ENCODE data around the gene RALGPS1.
A peak's percentile ranks its signal among the peaks of the same experiment; 100 is the strongest.

RALGPS1 gene

DNA sequence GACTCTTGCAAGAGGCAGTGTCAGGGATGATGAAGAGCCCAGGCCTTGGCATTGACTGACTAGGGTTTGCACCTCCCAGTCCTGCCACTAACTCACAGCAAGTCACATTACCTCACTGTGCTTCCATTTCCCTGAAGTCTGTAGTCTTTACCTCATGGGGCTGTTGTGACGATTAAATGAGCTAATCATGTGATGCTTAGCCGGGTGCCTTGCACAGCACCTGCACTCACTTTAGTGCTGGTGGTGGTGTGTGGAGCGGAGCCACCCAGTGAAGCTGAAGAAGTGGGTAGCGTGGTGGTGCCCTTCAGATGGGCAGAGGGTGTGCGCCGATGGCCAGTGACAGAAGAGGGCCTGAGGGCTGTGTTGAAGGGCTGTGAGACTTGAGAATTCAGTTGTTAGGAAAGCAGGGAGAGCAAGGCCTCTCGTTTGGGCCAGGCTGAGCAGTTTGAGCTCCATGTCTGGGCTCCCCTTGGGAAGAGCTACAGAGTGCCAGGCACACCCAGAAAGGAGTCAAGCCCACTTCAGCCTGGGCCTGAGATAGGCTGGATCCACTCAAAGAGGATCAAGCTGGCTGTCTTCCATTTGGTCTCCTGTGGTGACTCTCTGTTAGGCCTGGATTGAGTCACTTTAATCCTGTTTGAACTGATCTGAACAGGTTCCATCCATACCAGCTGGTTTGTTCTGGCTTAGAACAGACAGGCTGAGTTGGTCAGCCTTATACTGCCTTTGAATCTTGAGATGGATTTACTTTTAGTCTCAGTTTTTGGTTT, 42.5 kb downstream of the RALGPS1 start:
- DNase-seq: peak; percentile 73

- peak; percentile 69 for DNase-seq
Observed at GRCh38 chr9:126957687-126958053, 43.1 kb downstream of the RALGPS1 start.

DNA sequence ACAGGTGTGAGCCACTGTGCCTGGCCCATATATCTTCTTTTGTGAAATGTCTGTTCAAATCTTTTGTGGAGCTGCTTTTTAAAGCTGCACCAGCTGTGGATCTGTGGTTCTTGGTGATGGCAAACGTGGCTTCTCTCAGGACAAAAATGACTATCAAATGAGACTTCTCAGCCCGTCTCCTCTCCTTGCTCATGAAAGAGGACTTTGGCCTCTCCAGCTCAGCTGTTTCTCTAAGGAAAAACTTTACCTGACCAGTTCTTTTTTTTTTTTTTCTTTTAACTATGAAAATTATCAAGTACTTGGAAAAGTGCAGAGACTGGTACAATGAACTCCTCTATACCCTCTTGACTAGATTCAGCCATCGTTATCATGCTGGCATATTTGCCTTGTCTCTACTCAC, 44.8 kb downstream of the RALGPS1 start:
- no peak for DNase-seq

- DNase-seq: no peak
Observed at GRCh38 chr9:126959917-126960316, 45.3 kb downstream of the RALGPS1 start.

DNA sequence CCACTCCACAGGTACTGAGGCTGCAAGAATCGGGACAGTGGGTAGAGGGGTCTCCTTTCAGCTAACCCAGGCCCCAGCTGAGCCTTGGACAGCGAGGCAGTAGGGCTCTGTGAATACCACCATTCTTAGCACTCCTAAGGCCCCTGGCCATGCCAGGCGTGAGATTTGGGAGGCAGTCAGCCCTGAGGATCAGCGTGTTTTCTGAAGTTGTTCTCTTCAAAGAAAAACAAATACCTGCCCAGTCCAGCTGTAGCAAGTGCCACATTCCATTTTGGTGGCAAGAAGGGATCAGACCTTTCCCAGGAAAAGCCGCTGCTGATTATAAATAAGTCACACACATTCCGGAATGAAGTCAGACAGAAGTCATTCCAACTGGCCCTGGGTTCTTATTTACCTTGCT, 47.8 kb downstream of the RALGPS1 start:
- no peak for DNase-seq

GRCh38 chr9:126965077-126965476, 50.5 kb downstream of the RALGPS1 start:
- no peak for DNase-seq

DNA sequence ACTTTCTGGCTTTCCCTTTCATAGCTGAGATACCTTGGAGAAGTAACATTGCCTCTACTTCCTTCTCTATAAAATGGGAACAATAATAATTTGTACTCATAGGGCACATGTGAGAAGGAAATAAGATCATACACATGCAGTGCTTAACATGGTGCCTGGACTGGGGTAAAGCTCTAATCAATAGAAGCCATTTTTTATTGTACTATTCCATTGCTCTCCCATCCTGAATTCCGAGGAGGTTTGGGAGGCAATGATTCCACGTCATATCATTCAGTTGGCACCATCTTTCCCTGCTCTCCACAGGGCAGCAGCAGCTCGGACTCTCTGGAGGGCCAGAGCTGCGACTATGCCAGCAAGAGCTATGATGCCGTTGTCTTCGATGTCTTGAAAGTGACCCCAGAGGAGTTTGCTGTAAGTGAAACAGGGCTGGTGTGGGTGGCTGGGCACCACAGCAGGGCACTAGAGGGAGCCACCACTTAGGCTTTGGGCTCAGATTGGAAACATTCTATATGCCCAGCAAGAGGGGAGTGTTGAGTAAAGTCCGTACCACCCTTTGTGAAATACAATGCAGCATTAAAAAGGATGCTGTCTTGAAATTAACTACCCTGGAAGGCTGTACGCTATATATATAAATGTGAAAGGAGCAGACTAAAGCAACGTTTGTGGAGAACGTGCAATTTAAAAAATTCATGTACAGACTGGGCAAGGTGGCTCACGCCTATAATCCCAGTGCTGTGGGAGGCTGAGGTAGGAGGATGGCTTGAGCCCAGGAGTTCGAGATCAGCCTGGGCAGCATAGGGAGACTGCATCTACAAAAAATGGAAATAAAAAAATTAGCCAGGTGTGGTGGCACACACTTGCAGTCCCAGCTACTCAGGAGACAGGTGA, 51.2 kb downstream of the RALGPS1 start:
- peak; percentile 45 for DNase-seq

DNA sequence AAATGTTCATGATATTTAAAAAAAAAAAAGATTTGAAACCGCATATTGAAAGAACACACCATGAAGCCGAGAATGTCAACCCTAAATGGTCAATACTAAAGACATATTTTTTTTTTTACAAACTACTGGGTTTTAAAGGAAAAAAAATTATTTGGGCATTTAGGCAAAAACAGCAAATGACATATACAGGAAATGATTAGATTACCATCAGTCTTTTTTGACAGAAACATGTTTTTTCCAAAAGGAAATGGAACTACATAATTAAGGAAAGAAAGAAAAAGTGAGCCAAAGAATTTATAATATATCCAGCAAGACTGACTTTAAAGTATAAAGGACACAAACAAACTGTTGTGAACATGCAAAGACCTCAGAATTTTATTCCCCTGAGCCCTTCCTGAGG, 56.7 kb downstream of the RALGPS1 start:
- no peak for DNase-seq

DNA sequence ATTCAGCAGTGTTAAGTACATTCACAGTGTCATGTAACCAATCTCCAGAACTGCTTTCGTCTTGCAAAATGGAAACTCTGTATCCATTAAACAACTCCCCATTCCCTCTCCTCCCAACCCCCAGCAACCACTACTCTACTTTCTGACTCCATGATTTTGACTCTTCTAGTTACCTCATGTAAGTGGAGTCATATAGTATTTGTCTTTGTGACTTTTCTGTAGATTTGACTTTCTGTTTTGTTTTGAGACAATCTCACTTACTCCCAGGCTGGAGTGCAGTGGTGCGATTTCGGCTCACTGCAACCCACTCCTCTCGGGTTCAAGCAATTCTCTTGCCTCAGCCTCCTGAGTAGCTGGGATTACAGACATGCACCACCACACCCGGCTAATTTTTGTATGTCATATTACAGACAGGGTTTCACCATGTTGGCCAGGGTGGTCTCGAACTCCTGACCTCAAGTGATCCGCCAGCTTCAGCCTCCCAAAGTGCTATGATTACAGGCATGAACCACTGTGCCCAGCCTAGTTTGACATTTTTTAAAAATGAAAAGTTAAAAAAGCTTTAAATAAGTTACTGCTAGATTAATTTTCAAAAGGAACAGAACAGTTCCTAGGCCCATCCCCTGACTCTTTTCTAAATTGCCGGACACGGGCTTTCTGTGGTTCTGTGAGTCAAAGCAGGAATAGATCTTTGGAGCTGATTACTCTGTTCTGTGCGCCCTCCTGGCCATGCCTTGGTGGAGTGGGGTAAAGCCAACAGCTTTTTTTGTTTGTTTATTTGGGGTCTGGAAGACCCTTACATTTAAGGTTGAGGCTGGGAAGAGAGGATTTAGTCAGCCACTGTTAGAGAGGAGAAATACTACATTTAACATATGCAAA, 59.3 kb downstream of the RALGPS1 start:
- no peak for DNase-seq

- DNase-seq: no peak
Observed at GRCh38 chr9:126974594-126974993, 60.0 kb downstream of the RALGPS1 start.

DNA sequence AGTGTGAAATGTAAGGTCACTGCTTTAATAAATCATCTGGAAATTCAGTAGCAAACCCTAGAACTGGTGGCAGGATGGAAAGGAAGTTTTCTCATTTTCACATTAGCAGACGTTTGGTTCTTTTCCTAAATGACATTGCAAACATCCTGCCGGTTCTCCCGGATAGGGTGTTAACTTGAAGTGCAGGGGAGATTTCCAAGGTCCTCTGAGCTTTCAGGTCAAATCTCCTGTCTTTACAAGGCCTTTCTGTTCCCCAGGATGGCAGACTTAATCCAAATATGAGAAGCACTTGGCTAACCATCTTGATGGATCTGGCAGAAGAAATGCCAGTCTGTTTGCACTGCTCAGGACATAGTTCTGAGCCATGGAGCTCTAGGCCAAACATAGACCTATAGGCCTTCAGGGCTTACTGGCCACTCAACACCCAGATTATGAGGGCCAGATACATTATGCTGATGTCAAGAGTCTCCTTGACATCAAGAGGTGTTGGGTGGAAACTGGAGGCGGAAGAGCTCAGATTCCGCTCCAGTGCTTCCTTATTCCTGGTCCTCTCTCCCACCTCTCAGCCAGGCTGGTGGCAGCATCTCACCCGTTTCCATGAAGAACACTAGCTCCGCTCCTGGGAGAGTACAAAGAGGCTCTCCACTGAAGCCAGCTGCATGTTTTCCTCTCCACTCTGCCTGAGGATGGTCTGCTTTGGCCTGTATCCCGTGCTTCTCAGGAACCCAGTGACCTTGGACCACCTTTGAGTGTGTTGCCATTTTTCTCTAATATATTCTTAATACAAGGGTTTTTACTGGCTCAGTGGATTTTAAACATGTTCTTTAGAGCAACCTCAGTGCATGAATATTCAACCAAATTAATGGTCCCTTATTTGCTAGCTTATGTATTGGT, 61.0 kb downstream of the RALGPS1 start:
- DNase-seq: no peak

DNA sequence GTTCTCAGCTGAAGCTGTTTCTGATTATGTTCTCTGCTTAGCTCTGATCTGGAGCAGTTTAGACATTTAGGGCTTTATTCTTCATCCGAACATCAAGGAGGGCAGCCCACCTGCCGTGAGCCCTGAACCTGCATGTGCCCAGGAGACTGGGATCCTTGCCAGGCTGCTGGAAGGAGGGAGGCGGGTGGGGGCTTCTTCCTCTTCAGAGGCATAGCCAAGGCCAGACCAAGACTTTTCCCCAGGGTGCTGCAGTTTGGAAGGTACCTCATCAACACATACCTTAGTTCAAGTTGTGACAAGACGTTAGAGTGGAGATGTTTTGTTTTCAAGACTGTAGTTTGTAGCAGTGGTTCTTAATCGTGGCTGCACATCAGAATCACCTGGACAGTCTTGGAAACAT, 64.9 kb downstream of the RALGPS1 start:
- DNase-seq: no peak

DNA sequence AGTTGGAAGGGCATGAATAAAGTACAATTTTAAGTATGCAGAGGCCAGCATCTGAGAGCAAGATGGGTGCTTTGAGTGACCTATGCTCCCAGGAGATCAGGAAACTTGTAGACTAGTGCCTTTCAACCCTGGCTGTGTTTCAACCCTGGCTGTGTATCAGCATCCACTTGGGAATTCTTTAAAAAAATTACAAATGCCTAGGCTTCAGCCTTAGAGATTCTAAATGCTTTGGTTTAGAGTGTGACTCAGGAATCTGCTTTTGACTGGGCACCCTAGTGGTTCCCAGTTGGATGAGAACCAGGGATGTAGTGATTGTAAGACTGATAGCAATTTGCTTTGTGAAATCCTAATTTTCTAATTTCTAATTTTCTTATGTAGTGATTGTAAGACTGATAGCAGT, 65.6 kb downstream of the RALGPS1 start:
- no peak for DNase-seq

GRCh38 chr9:126981218-126981617, 66.6 kb downstream of the RALGPS1 start:
- no peak for DNase-seq

DNA sequence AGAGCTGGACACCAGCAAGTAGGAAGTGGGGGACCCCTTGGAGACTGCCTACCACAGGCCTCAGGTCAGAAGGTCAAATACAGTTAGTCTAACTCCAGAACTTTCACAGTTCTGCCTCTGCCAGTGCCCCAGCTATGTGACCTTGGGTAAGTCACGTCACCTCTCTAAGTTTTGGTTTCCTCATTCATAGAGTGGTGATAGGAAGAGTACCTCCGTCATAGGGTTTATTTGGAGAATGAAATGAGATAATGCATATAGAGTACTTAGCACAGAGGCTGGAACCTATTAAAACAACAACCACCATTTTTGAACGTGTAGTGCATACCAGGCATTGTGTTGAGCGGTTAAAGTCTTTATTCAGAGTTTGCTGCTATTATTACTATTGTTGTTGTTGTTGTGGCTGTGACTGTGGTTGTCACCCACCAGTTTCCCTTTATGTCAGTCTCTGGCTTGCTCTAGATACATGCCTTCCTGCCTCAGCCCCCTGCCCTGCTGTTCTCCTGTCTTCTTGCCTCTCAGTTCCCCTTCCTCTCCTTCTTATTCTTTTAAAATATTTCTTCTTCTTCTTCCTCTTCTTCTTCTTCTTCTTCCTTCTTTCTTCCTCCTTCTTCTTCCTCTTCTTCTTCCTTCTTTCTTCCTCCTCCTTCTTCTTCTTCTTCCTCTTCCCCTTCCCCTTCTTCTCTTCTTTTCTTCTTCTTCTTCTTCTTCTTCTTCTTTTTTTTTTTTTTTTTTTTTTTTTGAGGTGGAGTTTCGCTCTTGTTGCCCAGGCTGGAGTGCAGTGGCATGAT, 67.8 kb downstream of the RALGPS1 start:
- no peak for DNase-seq

- no peak for DNase-seq
Observed at GRCh38 chr9:126983767-126984166, 69.2 kb downstream of the RALGPS1 start.

- DNase-seq: no peak
Observed at GRCh38 chr9:126984969-126985368, 70.4 kb downstream of the RALGPS1 start.

DNA sequence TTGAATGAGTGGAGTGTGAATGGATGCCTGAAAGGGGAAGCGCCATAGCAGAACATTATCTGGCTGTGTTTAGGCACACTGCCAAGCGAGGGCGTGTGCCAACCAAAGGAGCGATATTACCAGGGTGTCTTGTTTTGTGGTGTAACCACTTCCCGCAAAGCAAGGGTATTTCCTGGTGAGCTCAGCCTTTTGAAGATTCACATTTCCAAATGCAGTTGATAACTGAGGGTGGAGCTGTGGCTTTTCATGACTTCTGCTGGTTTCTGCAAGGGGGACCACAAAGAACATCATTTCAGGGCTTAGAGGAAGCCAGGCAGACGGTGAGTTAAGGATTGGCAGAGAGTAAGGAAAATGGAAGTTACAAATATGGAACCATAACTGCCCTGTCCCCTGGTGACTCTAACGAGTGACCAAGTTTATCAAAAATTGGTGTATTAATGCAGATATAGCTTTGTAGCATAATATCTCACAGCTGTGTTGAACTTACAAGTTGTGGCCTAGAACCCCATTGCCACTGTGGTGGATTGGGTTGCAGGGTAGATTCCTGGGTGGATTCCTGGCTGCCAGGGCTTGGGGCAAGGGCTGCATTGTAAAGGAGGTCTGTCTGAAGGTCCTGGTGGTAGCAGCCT, 71.4 kb downstream of the RALGPS1 start:
- DNase-seq: peak; percentile 74

GRCh38 chr9:126986506-126986951, 71.9 kb downstream of the RALGPS1 start:
- no peak for DNase-seq

DNA sequence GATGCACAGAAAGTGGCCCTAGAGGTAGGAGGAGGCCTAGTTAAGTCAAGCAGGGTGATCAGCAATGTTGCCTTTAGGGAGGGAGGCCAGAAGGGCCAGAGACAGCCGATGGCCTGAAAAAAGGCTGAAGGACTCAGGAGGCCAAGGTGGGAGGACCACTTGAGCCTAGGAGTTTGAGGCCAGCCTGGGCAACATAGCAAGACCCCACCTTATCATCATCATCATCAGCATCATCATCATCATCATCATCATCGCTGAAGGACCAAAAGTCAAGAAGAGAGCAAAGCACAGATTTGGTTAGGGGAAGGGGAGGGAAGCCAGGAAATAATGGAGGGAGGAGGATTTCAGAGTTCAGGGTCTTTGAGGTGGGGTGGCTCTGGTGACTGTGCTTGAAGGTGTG, 74.3 kb downstream of the RALGPS1 start:
- DNase-seq: no peak

Data from fibroblast of skin of right quadriceps (primary cell).